HepG2 (cell line): ENCODE results near the gene COX7A1. TPM values are rescaled to one million over a fixed set of nuclear protein-coding genes. Genes with fewer than 3 reads are reported as not detected.
A peak's percentile ranks its signal among the peaks of the same experiment; 100 is the strongest.

Experiments used
- ATF7 ChIP-seq, 2 experiments: fragments of 450-650 bp in 1 of 2; sonication (generic) in 1 of 2; formaldehyde crosslinking in 1 of 2; IDR thresholded peaks; 2 replicates each; pipeline versions ENCODE4 v1.4.0 to v1.6.1; 2016 to 2020; ENCODE audit warnings: antibody characterized with exemption in 1 of 2, mild to moderate bottlenecking in 1 of 2, missing genetic modification reagents in 1 of 2
- CREBL2 ChIP-seq: sonication (generic); formaldehyde crosslinking; IDR thresholded peaks from 2 replicates; pipeline ENCODE4 v1.8.1; 2023; ENCODE audit warnings: missing genetic modification reagents, mild to moderate bottlenecking, borderline replicate concordance
- FOXA1 ChIP-seq, 2 experiments: fragments of 450-650 bp in 1 of 2; sonication (generic) in 1 of 2; formaldehyde crosslinking in 1 of 2; IDR thresholded peaks; 2 replicates each; pipeline versions ENCODE4 v1.4.0 to v1.6.1; 2016 to 2020; ENCODE audit warnings: missing genetic modification reagents in 1 of 2
- HOMEZ ChIP-seq: IDR thresholded peaks from 2 replicates; pipeline ENCODE4 v1.6.1; 2016; ENCODE audit warnings: low read depth
- IKZF4 ChIP-seq: sonication (generic); formaldehyde crosslinking; IDR thresholded peaks from 2 replicates; pipeline ENCODE4 v1.5.1; 2020; ENCODE audit warnings: borderline replicate concordance, mild to moderate bottlenecking, low read depth, missing genetic modification reagents; ENCODE audit errors: not compliant biosample characterization
- ISX ChIP-seq: sonication (generic); formaldehyde crosslinking; conservative IDR thresholded peaks from 2 replicates; pipeline ENCODE4 v1.5.0; 2020; ENCODE audit warnings: missing genetic modification reagents
- JARID2 ChIP-seq: sonication (generic); formaldehyde crosslinking; IDR thresholded peaks from 2 replicates; pipeline ENCODE4 v1.8.1; 2023; ENCODE audit warnings: missing genetic modification reagents, inconsistent platforms; ENCODE audit not compliant: insufficient replicate concordance
- KDM6A ChIP-seq: IDR thresholded peaks from 2 replicates; pipeline ENCODE4 v1.6.1; 2016; ENCODE audit warnings: low read depth
- NCOA1 ChIP-seq: sonication (generic); formaldehyde crosslinking; IDR thresholded peaks from 2 replicates; pipeline ENCODE4 v1.9.0; 2021; ENCODE audit warnings: missing genetic modification reagents
- NFATC3 ChIP-seq: sonication (generic); formaldehyde crosslinking; IDR thresholded peaks from 2 replicates; pipeline ENCODE4 v1.5.1; 2020; ENCODE audit warnings: mild to moderate bottlenecking, missing genetic modification reagents
- RNF219 ChIP-seq: sonication (generic); formaldehyde crosslinking; IDR thresholded peaks from 2 replicates; pipeline ENCODE4 v1.5.0; 2020; ENCODE audit warnings: mild to moderate bottlenecking, missing genetic modification reagents
- TBL1XR1 ChIP-seq: fragments of 150-350 bp; IDR thresholded peaks from 2 replicates; pipeline ENCODE4 v1.6.1; 2014; ENCODE audit warnings: borderline replicate concordance, low read length; ENCODE audit not compliant: partially characterized antibody
- THAP9 ChIP-seq: sonication (generic); formaldehyde crosslinking; IDR thresholded peaks from 2 replicates; pipeline ENCODE4; 2020; ENCODE audit warnings: missing genetic modification reagents, mild to moderate bottlenecking, borderline replicate concordance
- YY1 ChIP-seq: IDR thresholded peaks from 2 replicates; pipeline ENCODE4 v1.6.1; 2011; ENCODE audit warnings: low read length, low read depth, moderate library complexity, mild to moderate bottlenecking; ENCODE audit not compliant: insufficient read depth, insufficient replicate concordance
- ZBTB43 ChIP-seq: sonication (generic); formaldehyde crosslinking; conservative IDR thresholded peaks from 2 replicates; pipeline ENCODE4 v1.4.0; 2020; ENCODE audit warnings: missing genetic modification reagents
- ZFY ChIP-seq: sonication (generic); formaldehyde crosslinking; IDR thresholded peaks from 2 replicates; pipeline ENCODE4 v1.4.0; 2020; ENCODE audit warnings: missing genetic modification reagents
- ZNF430 ChIP-seq: sonication (generic); formaldehyde crosslinking; IDR thresholded peaks from 2 replicates; pipeline ENCODE4 v1.9.0; 2021; ENCODE audit warnings: mild to moderate bottlenecking, missing genetic modification reagents
- ZNF580 ChIP-seq: IDR thresholded peaks from 2 replicates; pipeline ENCODE4 v1.6.1; 2016; ENCODE audit warnings: low read depth, borderline replicate concordance
- ZNF607 ChIP-seq: sonication (generic); formaldehyde crosslinking; IDR thresholded peaks from 2 replicates; pipeline ENCODE4 v1.5.1; 2020; ENCODE audit warnings: missing genetic modification reagents, mild to moderate bottlenecking, borderline replicate concordance
- polyA plus RNA-seq, 8 experiments: library from polyadenylated mRNA; depleted of rRNA in 3 of 8; stranded (reverse) in 7 of 8; unstranded in 1 of 8; fragments of >200 nt; fragmentation: Illumina TruSeq in 4 of 8; extraction: Trizol in 4 of 8; gene quantifications; 2 replicates each; pipeline versions ENCODE4 v1.2.1 to v1.2.3, GENCODE V29; 2011 to 2016; ENCODE audit warnings: low read depth in 4 of 8, missing spikeins in 1 of 8, mixed read lengths in 1 of 8; ENCODE audit not compliant: insufficient read depth in 1 of 8
- total RNA-seq, 5 experiments: library from RNA; depleted of rRNA; stranded (reverse); fragments of >200 nt; fragmentation: Illumina TruSeq; extraction: Trizol; gene quantifications; 2 replicates each; pipeline ENCODE4 v1.2.3, GENCODE V29; 2016; ENCODE audit warnings: low read depth in 1 of 5

COX7A1 gene
- total and polyA plus RNA-seq, 2 of the 13 experiments (the other 11 are each of a cell fraction or from before 2014, with no cell fraction given) = not detected

GRCh38 chr19:36139473-36140303 lies 12.6 kb downstream of the COX7A1 start, which contains the start of gene CAPNS1 (continued):
- peak; percentile 88 for TF ChIP-seq ZNF430 (CRISPR knock-in tag)
- no peak for TF ChIP-seq CREBL2 (CRISPR knock-in tag)
- 0 out of 2 replicates have a peak, but pooled peaks have one; percentile 29 for TF ChIP-seq ZBTB43 (CRISPR knock-in tag)
- TF ChIP-seq THAP9 (CRISPR knock-in tag) = peak; percentile 68; the same call in 1 of the 2 replicates
- TF ChIP-seq ATF7 (IDR thresholded peaks at IDR 0.05) = no peak
- TF ChIP-seq ATF7 (CRISPR knock-in tag; IDR thresholded peaks at IDR 0.05) = no peak
- TF ChIP-seq IKZF4 (CRISPR knock-in tag) = peak; percentile 81
- no peak for TF ChIP-seq TBL1XR1
- TF ChIP-seq ZNF580 (CRISPR knock-in tag) = peak; percentile 73; the same call in 1 of the 2 replicates
- TF ChIP-seq JARID2 (CRISPR knock-in tag) = no peak
- no peak for TF ChIP-seq KDM6A (CRISPR knock-in tag)
- no peak for TF ChIP-seq NFATC3 (CRISPR knock-in tag)
- TF ChIP-seq YY1 = peak; percentile 64
- peak; percentile 91 for TF ChIP-seq ZFY (CRISPR knock-in tag)
- peak; percentile 90 for TF ChIP-seq ZNF607
- TF ChIP-seq FOXA1 (IDR thresholded peaks at IDR 0.05) = no peak
- no peak for TF ChIP-seq FOXA1 (CRISPR knock-in tag; IDR thresholded peaks at IDR 0.05)
- no peak for TF ChIP-seq NCOA1
- no peak for TF ChIP-seq RNF219 (CRISPR knock-in tag)
- 0 out of 2 replicates have a peak, but pooled peaks have one; percentile 27 for TF ChIP-seq ISX (CRISPR knock-in tag)
- 0 out of 2 replicates have a peak, but pooled peaks have one; percentile 40 for TF ChIP-seq HOMEZ
